HG03342 (cell line): ENCODE results near the gene PET117.
"Not testable (repeated sequence)": the region's sequence is repeated elsewhere in the genome, so short reads cannot be mapped to it uniquely, and the experiment has no call there.

ENCODE experiments used
- ATAC-seq: cut with Tn5 transposase; IDR thresholded peaks from one replicate; pipeline ENCODE4 v1.9.1; 2021; ENCODE audit warnings: mild to moderate bottlenecking, moderate library complexity; ENCODE audit not compliant: unreplicated experiment

PET117 gene

GRCh38 chr20:18137412-18138265 lies at the start of gene PET117, which contains the start of gene KAT14:
PET117 (plus strand) TSS chr20:18137863; CDS start chr20:18137956, 93 bp downstream.
KAT14 (plus strand) TSS chr20:18137863; CDS start chr20:18142661, 4,798 bp downstream.
- peak; percentile 85 for ATAC-seq

GRCh38 chr20:18088298-18088697 lies 49.4 kb upstream of the PET117 start:
- ATAC-seq = not testable (repeated sequence)

GRCh38 chr20:18088841-18089240 lies 48.8 kb upstream of the PET117 start:
- ATAC-seq = not testable (repeated sequence)

- no peak for ATAC-seq
These were observed 47.6 kb upstream of the PET117 start for GRCh38 chr20:18090044-18090443.

- ATAC-seq = no peak
These were observed 47.2 kb upstream of the PET117 start for GRCh38 chr20:18090477-18090876.

- no peak for ATAC-seq
These were observed 46.0 kb upstream of the PET117 start for GRCh38 chr20:18091623-18092022.

GRCh38 chr20:18092890-18093289 lies 44.8 kb upstream of the PET117 start:
- ATAC-seq = no peak

GRCh38 chr20:18093388-18093787 lies 44.3 kb upstream of the PET117 start:
- ATAC-seq = no peak

- ATAC-seq = no peak
These were observed 43.5 kb upstream of the PET117 start for GRCh38 chr20:18094191-18094590.

- ATAC-seq = not testable (repeated sequence)
These were observed 37.1 kb upstream of the PET117 start for GRCh38 chr20:18100569-18100968.

GRCh38 chr20:18101125-18101810 lies 36.4 kb upstream of the PET117 start:
- ATAC-seq = no peak

- ATAC-seq = no peak
These were observed 34.2 kb upstream of the PET117 start for GRCh38 chr20:18103497-18103896.

GRCh38 chr20:18108326-18108725 lies 29.3 kb upstream of the PET117 start:
- ATAC-seq = no peak

GRCh38 chr20:18128574-18128973 lies 9.1 kb upstream of the PET117 start:
- ATAC-seq = not testable (repeated sequence)

GRCh38 chr20:18132663-18133062 lies 5.0 kb upstream of the PET117 start:
- no peak for ATAC-seq

GRCh38 chr20:18133962-18134361 lies 3.7 kb upstream of the PET117 start:
- ATAC-seq = no peak

- ATAC-seq = peak; percentile 6
These were observed 561 bp downstream of the PET117 start for GRCh38 chr20:18138266-18138582.

- no peak for ATAC-seq
These were observed 1.2 kb downstream of the PET117 start for GRCh38 chr20:18138639-18139583.

- ATAC-seq = no peak
These were observed 2.2 kb downstream of the PET117 start for GRCh38 chr20:18139832-18140231.

- no peak for ATAC-seq
These were observed 7.0 kb downstream of the PET117 start for GRCh38 chr20:18144541-18145099.

- ATAC-seq = no peak
These were observed 16.7 kb downstream of the PET117 start for GRCh38 chr20:18154342-18154741.
